GM21381 (cell line): Measurements from ENCODE around the gene COA8.
A peak's percentile ranks its signal among the peaks of the same experiment; 100 is the strongest.

Source experiments
- ATAC-seq: cut with Tn5 transposase; IDR thresholded peaks from one replicate; pipeline ENCODE4 v1.9.1; 2021; ENCODE audit warnings: mild to moderate bottlenecking, moderate library complexity; ENCODE audit not compliant: unreplicated experiment

Gene COA8

GRCh38 chr14:103535891-103536565, 26.7 kb upstream of the COA8 start:
- no peak for ATAC-seq

GRCh38 chr14:103536693-103537092, 26.1 kb upstream of the COA8 start:
- ATAC-seq, result no peak

- ATAC-seq, result no peak
These were observed 25.4 kb upstream of the COA8 start for GRCh38 chr14:103537175-103537990.

GRCh38 chr14:103538291-103539055, 24.3 kb upstream of the COA8 start:
- no peak for ATAC-seq

GRCh38 chr14:103539056-103539825, 23.5 kb upstream of the COA8 start:
- no peak for ATAC-seq

- no peak for ATAC-seq
These were observed 21.7 kb upstream of the COA8 start for GRCh38 chr14:103540821-103541708.

GRCh38 chr14:103541709-103542604, 20.8 kb upstream of the COA8 start:
- ATAC-seq, result no peak

GRCh38 chr14:103542605-103543088, 20.1 kb upstream of the COA8 start:
- no peak for ATAC-seq

- no peak for ATAC-seq
These were observed 19.6 kb upstream of the COA8 start for GRCh38 chr14:103543140-103543539.

- no peak for ATAC-seq
These were observed 18.9 kb upstream of the COA8 start for GRCh38 chr14:103543721-103544387.

GRCh38 chr14:103544388-103545218, 18.2 kb upstream of the COA8 start:
- no peak for ATAC-seq

- no peak for ATAC-seq
These were observed 17.4 kb upstream of the COA8 start for GRCh38 chr14:103545219-103545914.

GRCh38 chr14:103545915-103546651, 16.7 kb upstream of the COA8 start:
- no peak for ATAC-seq

- peak; percentile 60 for ATAC-seq
These were observed 15.9 kb upstream of the COA8 start for GRCh38 chr14:103546652-103547454.

GRCh38 chr14:103547455-103547940, 15.3 kb upstream of the COA8 start:
- no peak for ATAC-seq
